ENCODE measurements around the gene PDCD1.
"Not testable (repeated sequence)": the region's sequence is repeated elsewhere in the genome, so short reads cannot be mapped to it uniquely, and the experiment has no call there.

PDCD1 gene

DNA sequence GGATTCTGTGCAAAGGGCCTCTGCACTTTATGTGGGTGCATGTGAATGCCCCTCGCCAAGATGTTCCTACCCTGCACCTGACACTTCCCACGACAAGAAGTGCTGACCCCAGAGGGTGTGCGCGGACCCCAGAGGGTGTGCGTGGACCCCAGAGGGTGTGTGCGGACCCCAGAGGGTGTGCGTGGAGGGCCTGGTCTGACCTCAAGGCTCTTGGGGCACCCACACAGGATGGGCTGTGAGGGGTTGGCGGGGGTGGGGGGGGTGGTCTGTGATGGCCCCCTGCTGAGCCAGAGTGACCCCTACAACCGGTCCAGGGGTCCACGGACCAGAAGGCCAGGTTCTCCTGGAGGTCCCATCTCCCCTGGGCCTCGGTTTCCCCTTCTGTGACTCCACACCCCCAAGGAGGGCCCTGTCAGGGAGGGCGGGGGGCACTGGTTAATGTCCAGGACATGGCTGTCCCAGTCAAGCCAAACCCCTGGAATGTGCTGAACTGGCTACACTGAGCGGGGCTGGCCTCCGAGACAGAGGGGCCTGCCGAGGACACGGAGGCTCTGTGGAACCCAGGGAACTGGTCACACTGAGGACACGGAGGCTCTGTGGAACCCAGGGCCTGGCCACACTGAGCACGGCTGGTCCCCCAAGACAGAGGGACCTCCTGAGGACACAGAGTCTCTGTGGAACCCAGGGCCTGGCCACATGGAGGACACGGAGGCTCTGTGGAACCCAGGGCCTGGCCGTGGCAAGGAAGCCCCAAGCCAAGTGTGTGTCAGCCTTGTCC, 46.6 kb downstream of the PDCD1 start:
- no peak overlapping the region for H3K27ac ChIP-seq
- TF ChIP-seq, protein P1, sequence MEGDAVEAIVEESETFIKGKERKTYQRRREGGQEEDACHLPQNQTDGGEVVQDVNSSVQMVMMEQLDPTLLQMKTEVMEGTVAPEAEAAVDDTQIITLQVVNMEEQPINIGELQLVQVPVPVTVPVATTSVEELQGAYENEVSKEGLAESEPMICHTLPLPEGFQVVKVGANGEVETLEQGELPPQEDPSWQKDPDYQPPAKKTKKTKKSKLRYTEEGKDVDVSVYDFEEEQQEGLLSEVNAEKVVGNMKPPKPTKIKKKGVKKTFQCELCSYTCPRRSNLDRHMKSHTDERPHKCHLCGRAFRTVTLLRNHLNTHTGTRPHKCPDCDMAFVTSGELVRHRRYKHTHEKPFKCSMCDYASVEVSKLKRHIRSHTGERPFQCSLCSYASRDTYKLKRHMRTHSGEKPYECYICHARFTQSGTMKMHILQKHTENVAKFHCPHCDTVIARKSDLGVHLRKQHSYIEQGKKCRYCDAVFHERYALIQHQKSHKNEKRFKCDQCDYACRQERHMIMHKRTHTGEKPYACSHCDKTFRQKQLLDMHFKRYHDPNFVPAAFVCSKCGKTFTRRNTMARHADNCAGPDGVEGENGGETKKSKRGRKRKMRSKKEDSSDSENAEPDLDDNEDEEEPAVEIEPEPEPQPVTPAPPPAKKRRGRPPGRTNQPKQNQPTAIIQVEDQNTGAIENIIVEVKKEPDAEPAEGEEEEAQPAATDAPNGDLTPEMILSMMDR (conservative IDR thresholded peaks at IDR 0.05), result no peak

DNA sequence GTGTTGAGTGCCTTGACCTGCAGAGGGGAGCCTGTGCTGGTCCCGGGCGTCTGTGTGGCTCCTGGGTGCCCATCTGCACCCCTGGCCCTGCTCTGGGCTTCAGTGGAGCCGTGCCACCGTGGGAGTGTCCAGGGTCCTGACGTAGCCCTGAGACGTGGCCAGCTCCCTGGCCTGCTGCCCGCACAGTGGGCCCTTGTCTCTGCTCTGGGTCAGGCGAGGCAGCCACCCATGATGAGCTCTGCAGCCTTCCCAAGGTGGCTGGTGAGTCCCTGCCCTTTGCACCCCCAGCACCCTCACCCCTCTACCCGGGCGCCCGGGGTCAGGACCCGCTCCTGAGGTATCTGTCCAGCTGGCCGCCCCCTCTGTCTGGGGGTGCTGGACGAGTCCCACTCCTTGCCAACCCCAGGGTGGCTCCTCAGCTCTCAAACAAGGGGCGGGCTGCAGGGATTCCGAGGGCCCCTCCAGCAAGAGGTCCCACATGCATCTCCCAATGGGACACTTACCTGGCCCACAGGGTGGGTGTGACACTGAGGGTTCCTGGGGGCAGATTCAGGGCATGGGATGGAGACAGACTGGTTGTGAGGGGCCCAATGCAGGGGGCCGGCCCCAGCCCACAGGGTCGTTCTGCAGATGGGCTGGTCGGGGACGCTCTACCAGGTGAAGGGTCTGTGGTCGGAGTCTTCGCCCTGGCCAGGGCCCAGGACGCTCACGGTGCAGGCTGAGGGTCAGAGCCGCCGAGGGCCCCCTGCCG, 47.3 kb downstream of the PDCD1 start:
- TF ChIP-seq, protein P1 (conservative IDR thresholded peaks at IDR 0.05), result no peak
- H3K27ac ChIP-seq, result no peak overlapping the region

DNA sequence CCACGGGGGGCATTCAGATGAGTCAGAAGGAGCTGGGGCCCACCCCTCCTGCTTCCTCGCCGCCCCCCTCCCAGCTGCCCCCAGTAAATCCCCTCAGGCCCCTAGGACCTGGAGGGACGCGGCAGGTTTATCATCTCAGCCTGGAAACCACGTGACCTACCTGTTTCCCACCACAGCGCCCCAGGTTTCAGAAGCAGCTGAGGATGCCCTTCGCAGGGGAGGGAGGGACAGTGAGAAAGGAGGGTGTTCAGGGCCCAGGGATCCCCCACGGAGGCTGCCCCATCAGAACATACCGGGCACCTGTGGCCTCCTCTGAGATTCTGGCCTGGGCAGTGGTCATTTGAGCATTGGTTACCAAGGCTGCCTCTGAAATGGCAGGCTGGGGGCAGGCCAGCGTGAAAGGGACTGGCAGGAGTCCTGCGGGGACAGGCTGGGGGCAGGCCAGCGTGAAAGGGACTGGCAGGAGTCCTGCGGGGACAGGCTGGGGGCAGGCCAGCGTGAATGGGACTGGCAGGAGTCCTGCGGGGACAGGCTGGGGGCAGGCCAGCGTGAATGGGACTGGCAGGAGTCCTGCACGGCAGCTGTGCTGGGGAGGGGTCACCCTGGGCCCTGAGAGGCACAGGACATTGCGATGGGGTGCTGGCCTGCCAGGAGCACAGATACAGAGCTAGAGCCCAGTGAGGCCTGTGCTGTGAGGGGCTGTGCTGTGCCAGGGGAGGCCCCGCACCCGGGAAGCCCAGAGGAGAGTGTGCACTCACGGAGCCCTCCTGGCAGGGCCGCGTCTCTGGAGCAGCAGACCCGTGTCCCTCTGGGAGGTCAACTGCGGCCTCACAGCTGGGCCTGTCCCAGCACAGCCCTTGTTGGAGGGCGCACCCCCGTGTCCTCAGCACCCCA, 48.1 kb downstream of the PDCD1 start:
- TF ChIP-seq, protein P1 (conservative IDR thresholded peaks at IDR 0.05), result no peak
- no peak overlapping the region for H3K27ac ChIP-seq

DNA sequence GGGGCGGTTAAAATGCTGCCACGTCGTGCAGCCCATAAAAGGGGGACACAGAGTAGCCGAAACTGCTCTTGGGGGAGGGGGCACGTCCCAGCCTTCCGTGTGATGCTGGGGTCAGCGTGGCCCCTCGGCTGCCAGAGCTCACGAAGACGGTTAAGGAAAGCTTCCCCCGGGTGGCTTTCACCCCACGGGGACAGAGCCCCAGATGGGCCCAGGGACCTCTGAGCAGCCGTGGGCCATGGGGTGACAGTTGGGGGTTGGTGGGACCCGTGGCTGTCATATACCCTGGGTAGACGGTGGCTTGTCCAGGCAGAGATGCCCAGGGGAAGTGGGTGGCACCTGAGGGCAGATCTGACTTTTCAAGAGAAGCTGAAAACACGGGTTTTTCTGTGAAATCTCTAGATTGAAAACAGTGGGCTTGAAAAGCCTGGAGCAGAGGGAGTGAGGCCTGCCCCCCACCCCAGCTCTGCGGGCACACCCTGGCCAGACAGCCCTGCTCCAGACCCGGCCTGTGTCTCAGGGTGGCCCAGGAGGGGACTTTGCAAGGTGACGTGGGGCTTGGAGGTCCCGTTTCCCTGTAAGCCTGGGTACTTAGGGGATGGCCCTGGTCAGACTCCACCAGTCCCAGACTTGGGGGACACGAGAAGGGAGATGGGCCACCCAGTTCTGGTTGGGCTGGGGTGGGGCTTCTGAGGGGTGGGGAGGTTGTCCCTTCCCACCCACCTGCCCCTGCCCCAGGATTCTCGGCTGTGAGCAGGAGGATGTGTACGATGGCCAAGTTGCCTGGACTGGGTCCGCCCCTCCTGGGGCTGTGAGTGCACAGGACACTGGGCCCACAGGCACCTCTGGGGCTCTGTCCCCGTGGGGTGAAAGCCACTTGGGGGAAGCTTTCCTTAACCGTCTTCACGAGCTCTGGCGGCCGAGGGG, 49.0 kb downstream of the PDCD1 start:
- TF ChIP-seq, protein P1 (conservative IDR thresholded peaks at IDR 0.05), result no peak
- H3K27ac ChIP-seq, result no peak overlapping the region

DNA sequence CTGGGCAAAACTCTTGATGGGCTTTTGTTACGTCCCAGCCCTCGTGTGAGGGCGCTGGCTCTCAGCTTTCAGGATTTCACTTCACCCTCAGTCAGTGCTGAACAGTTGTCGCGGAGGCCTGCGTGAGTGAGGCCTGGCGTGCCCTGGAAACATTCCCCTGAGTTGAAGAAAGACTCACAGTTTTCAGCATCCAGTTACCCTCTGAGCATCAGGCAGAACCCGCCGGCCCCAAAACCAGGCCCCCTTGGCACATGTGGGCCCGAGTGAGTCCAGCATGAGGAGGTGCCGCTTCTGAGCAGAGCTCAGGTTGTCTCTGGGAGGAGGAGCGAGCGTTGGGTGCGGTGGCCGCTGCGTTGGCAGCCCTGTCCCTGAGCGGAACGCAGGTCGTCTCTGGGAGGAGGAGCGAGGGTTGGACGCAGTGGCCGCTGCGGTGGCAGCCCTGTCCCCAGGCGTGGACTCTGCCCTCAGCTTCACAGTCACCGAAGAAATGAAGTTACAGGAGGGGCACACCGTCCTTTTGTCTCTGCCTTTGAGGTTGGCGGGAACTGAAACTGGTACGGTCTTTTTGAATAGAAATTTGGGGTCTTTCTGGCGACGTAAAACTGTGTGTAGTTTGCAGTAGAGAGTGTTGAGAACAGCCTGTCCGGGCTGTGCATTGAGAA, 49.8 kb downstream of the PDCD1 start, which contains the start of gene NEU4:
Gene NEU4 (plus strand): TSS at position 473 of the 662 bp plus-strand sequence. CDS start 5,292 bp downstream, outside the sequence.
- TF ChIP-seq, protein P1 (conservative IDR thresholded peaks at IDR 0.05), result no peak
- H3K27ac ChIP-seq, result no peak within 1 kb of the TSS

DNA sequence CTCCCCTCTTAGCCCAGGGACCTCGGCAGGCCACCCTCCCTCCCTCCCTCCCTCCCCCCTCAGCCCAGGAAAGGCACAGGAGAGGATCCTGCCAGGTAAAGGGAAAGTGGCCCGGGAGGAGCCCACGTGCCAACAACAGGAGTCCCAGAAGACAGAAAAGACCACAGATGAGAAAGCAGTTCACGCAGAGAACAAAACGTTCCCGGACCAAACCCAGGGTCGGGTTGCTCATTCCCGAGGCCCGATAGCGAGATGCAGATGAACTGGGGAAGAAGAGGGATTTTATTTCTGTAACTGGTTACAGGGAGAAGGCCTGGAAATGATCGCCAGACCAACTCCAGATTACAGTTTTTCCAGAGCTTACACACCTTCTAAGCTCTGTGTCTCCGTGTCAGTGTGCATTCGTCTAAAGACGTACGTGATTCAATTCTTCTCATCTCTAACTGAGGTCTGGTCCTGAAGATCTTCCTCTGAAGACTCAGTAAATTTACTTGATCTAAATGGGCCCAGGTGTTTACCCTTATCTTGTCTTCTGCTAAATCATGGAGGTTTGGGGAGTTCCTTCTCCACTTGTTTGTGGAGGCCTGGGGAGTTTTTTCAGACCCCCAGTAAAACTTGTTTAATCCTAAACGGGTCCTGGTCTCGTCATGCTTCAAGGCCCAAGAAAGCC, 50.5 kb downstream of the PDCD1 start:
- H3K27ac ChIP-seq, result no peak overlapping the region
- TF ChIP-seq, protein P1 (conservative IDR thresholded peaks at IDR 0.05), result no peak

DNA sequence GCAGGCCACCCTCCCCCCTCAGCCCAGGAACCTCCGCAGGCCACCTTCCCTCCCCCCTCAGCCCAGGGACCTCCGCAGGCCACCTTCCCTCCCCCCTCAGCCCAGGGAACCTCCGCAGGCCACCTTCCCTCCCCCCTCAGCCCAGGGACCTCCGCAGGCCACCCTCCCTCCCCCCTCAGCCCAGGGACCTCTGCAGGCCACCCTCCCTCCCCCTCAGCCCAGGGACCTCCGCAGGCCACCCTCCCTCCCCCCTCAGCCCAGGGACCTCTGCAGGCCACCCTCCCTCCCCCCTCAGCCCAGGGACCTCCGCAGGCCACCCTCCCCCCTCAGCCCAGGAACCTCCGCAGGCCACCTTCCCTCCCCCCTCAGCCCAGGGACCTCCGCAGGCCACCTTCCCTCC, 52.5 kb downstream of the PDCD1 start:
- H3K27ac ChIP-seq, result not testable (repeated sequence)

Measured in VCaP (cell line).